GM12891 (cell line): Measurements from ENCODE around the gene BRMS1.

Source experiments
- POLR2A ChIP-seq: IDR thresholded peaks from 2 replicates; pipeline ENCODE4 v1.6.1; 2011; ENCODE audit warnings: low read depth, low read length, control low read depth
- POLR2AphosphoS5 ChIP-seq: IDR thresholded peaks from 2 replicates; pipeline ENCODE4 v1.6.1; 2011; ENCODE audit warnings: low read depth, low read length, control low read depth
- POU2F2 ChIP-seq: IDR thresholded peaks from 2 replicates; pipeline ENCODE4 v1.6.1; 2011; ENCODE audit warnings: low read depth, mild to moderate bottlenecking, control low read depth, low read length, moderate library complexity
- TAF1 ChIP-seq: IDR thresholded peaks from 2 replicates; pipeline ENCODE4 v1.6.1; 2011; ENCODE audit warnings: low read depth, low read length, control low read depth

GRCh38 chr11:66327171-66328030 lies 17.5 kb downstream of the BRMS1 start:
- TF ChIP-seq POLR2A = no peak
- no peak for TF ChIP-seq POLR2AphosphoS5
- TF ChIP-seq POU2F2 = no peak
- no peak for TF ChIP-seq TAF1
